ENCODE results near the gene RAB11FIP3.
"Not testable (repeated sequence)": the region's sequence is repeated elsewhere in the genome, so short reads cannot be mapped to it uniquely, and the experiment has no call there.

Gene RAB11FIP3

DNA sequence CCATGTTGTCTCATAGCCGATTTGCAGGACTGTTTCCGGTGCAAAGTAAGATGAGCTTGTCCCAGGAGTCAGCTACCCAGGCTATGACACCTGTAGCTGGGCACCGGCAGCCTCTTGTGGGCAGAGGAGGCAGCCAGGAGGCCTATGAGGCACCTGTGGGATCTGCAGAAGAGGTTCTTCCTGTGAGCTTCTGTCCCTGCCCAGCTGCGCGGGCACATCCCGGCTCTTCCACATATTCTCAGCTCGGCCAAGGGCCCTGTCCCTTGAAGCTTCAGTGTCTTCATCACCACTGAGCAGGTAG lies 80.7 kb downstream of the RAB11FIP3 start:
- peaks cover 5% of the 10 kb centered on the region for H3K36me3 ChIP-seq (ENCODE audit: insufficient read depth, low read length)
- no peaks in the 10 kb centered on the region for H3K27me3 ChIP-seq (ENCODE audit: control insufficient read depth in 1 of 2, insufficient read depth in 2 of 2, low read length in 2 of 2)
- no peaks in the 10 kb centered on the region for H3K4me1 ChIP-seq (ENCODE audit: insufficient read depth, low read length)
- no peak overlapping the region for H3K4me3 ChIP-seq (ENCODE audit: low read depth in 1 of 2, low read length in 2 of 2)
- H3K27ac ChIP-seq (ENCODE audit: low read depth, low read length), result no peak overlapping the region
- no peak overlapping the region for H3K9ac ChIP-seq (ENCODE audit: low read length)
- no peaks in the 10 kb centered on the region for H3K9me3 ChIP-seq (ENCODE audit: low read length)

DNA sequence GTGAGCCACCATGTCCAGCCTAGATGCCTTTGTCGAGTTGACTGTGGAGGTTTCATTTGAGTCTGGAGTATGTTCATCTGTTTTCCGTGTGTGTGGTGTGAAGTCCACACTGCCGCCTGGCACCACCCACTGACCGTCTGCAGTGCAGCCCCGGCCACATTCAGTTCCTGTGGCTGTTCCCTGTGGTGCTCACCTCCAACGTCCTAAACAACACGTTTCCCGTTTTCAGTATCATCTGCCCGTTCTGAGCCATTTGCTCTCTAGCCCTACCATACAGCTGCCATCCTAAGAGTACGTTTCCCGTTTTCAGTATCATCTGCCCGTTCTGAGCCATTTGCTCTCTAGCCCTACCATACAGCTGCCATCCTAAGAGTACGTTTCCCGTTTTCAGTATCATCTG lies 82.1 kb downstream of the RAB11FIP3 start:
- not testable (repeated sequence) for H3K9me3 ChIP-seq (ENCODE audit: low read length); H3K36me3 ChIP-seq (ENCODE audit: insufficient read depth, low read length); H3K4me1 ChIP-seq (ENCODE audit: insufficient read depth, low read length); H3K27ac ChIP-seq (ENCODE audit: low read depth, low read length); H3K9ac ChIP-seq (ENCODE audit: low read length); H3K4me3 ChIP-seq (ENCODE audit: low read depth in 1 of 2, low read length in 2 of 2); H3K27me3 ChIP-seq (ENCODE audit: control insufficient read depth in 1 of 2, insufficient read depth in 2 of 2, low read length in 2 of 2)

DNA sequence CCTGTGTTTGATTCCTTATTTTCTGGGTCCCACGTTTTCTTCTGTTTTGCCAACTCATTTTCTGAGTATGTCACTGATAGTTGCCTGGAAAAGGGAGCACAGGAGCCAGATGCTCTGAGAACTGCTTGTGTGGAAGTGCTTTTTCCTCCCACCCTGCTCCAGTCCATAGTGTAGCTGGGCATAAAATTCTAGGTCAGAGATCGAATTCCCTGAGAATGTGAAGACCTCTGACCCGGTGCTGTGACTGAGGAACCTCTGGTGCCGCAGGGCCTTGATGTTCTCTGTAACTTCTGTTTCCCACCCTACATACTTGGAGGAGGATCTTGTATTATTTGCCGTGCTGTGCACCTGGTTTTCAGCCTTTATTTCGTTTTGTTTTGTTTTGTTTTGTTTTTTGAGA lies 82.5 kb downstream of the RAB11FIP3 start:
- no peak overlapping the region for H3K27ac ChIP-seq (ENCODE audit: low read depth, low read length)
- no peak overlapping the region for H3K9ac ChIP-seq (ENCODE audit: low read length)
- no peaks in the 10 kb centered on the region for H3K27me3 ChIP-seq (ENCODE audit: control insufficient read depth in 1 of 2, insufficient read depth in 2 of 2, low read length in 2 of 2)
- H3K36me3 ChIP-seq (ENCODE audit: insufficient read depth, low read length), result peaks cover 5% of the 10 kb centered on the region
- H3K9me3 ChIP-seq (ENCODE audit: low read length), result no peaks in the 10 kb centered on the region
- no peaks in the 10 kb centered on the region for H3K4me1 ChIP-seq (ENCODE audit: insufficient read depth, low read length)
- no peak overlapping the region for H3K4me3 ChIP-seq (ENCODE audit: low read depth in 1 of 2, low read length in 2 of 2)

DNA sequence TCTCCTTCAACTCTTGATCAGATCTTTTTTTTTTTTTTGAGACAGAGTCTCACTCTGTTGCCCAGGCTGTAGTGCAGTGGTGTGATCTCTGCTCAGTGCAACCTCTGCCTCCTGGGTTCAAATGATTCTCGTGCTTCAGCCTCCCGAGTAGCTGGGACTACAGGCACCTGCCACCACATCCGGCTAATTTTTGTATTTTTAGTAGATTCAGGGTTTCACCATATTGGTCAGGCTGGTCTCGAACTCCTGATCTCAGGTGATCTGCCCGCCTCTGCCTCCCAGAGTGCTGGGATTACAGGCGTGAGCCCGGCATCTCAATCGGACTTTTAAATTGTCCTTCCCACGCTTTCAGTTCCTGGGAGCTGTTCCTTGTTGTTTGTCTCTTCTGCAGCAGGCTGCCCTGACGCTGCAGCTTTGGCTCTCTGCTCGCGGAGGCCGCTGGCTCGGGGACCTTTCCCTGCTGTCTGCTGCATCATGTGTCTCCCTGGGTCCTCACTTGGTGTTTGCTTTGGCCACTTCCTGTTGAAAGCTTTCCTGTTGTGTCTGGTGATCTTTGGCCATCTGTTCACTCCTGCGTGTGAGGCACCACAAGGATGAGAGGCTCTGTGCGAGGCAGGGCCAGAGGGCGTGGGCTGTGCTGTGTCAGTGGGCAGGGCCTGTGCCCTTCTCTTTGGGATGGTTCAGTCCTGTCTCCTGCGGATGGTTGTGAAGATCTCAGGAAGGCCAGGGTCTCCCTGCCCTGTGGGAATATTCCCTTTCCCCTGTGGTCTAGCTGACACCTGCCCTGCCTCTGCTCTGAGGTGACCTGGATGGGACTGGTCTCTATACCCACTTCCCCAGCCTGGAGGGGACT lies 83.7 kb downstream of the RAB11FIP3 start:
- no peaks in the 10 kb centered on the region for H3K9me3 ChIP-seq (ENCODE audit: low read length)
- no peaks in the 10 kb centered on the region for H3K27me3 ChIP-seq (ENCODE audit: control insufficient read depth in 1 of 2, insufficient read depth in 2 of 2, low read length in 2 of 2)
- H3K4me1 ChIP-seq (ENCODE audit: insufficient read depth, low read length), result no peaks in the 10 kb centered on the region
- no peak overlapping the region for H3K4me3 ChIP-seq (ENCODE audit: low read depth in 1 of 2, low read length in 2 of 2)
- no peak overlapping the region for H3K9ac ChIP-seq (ENCODE audit: low read length)
- H3K36me3 ChIP-seq (ENCODE audit: insufficient read depth, low read length), result peaks cover 5% of the 10 kb centered on the region
- no peak overlapping the region for H3K27ac ChIP-seq (ENCODE audit: low read depth, low read length)

DNA sequence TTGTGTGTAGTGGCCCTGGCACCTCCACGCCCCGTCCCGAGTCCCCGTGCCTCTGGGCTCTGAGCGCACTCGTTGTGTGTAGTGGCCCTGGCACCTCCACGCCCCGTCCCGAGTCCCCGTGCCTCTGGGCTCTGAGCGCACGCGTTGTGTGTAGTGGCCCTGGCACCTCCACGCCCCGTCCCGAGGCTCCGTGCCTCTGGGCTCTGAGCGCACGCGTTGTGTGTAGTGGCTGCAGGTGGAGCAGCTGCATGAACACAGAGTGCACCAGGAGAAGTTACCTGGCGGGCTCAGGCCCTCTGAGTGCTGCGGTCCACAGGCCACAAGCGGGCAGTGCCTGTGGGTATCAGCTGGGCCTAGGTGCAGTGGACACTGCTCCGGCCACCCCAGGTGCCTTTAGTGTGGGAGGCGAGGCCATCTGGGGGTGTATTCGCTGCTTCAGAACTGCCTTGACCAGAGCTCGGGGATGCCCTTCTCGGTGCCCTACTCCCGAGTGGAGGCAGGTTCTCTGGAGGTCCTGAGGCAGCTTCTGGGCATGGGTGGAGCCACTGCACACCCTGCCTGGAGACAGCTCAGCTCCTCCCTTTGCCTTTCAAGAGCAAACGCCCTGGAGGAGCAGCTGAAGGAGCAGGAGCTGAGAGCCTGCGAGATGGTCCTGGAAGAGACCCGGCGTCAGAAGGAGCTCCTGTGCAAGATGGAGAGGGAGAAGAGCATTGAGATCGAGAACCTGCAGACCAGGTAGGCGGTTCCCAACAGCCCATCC lies 84.8 kb downstream of the RAB11FIP3 start:
- no peaks in the 10 kb centered on the region for H3K4me1 ChIP-seq (ENCODE audit: insufficient read depth, low read length)
- H3K9me3 ChIP-seq (ENCODE audit: low read length), result no peaks in the 10 kb centered on the region
- no peak overlapping the region for H3K4me3 ChIP-seq (ENCODE audit: low read depth in 1 of 2, low read length in 2 of 2)
- H3K27me3 ChIP-seq (ENCODE audit: control insufficient read depth in 1 of 2, insufficient read depth in 2 of 2, low read length in 2 of 2), result no peaks in the 10 kb centered on the region
- no peak overlapping the region for H3K27ac ChIP-seq (ENCODE audit: low read depth, low read length)
- H3K36me3 ChIP-seq (ENCODE audit: insufficient read depth, low read length), result peaks cover 11% of the 10 kb centered on the region
- no peak overlapping the region for H3K9ac ChIP-seq (ENCODE audit: low read length)

DNA sequence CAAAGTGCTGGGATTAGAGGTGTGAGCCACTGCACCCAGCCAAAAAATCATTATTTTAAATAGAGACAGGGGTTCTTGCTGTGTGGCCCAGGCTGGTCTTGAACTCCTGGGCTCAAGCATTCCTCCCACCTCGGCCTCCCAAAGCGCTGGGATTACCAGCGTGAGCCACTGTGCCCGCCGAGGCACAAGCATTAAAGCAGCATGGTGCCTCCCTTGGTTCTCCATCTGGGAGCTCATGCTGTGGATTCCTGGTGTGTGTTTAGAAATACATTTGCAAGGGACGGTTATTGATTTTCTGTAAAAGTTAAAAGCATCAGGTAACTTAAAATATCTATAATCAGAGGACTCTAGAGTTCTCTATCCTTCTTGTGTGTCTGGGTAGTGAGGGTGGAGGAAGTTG lies 87.4 kb downstream of the RAB11FIP3 start:
- no peak overlapping the region for H3K9ac ChIP-seq (ENCODE audit: low read length)
- no peak overlapping the region for H3K27ac ChIP-seq (ENCODE audit: low read depth, low read length)
- H3K4me1 ChIP-seq (ENCODE audit: insufficient read depth, low read length), result no peaks in the 10 kb centered on the region
- no peaks in the 10 kb centered on the region for H3K27me3 ChIP-seq (ENCODE audit: control insufficient read depth in 1 of 2, insufficient read depth in 2 of 2, low read length in 2 of 2)
- H3K9me3 ChIP-seq (ENCODE audit: low read length), result no peaks in the 10 kb centered on the region
- H3K4me3 ChIP-seq (ENCODE audit: low read depth in 1 of 2, low read length in 2 of 2), result no peak overlapping the region
- H3K36me3 ChIP-seq (ENCODE audit: insufficient read depth, low read length), result peaks cover 18% of the 10 kb centered on the region

DNA sequence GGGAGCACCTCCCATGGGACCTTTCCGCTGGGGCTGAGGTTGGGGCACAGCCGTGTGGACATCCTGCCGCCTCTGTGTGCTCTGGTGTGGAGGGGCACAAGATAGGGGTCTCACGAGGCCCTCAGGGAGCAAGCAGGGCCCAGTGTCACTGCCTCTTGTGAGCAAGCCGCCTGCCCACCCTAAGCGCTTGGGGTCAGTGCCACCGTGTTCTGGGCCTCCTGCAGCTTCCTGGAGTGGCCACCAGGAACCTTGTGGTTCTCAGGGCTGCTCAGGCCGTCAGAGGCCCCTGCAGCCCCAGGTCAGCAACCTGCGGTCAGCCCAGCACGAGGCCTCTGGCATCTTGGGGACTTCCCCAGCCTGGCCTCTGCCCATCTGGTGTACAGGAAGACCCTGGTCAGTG lies 88.5 kb downstream of the RAB11FIP3 start:
- no peak overlapping the region for H3K27ac ChIP-seq (ENCODE audit: low read depth, low read length)
- H3K9me3 ChIP-seq (ENCODE audit: low read length), result no peaks in the 10 kb centered on the region
- H3K36me3 ChIP-seq (ENCODE audit: insufficient read depth, low read length), result peaks cover 22% of the 10 kb centered on the region
- H3K4me1 ChIP-seq (ENCODE audit: insufficient read depth, low read length), result no peaks in the 10 kb centered on the region
- H3K27me3 ChIP-seq (ENCODE audit: control insufficient read depth in 1 of 2, insufficient read depth in 2 of 2, low read length in 2 of 2), result no peaks in the 10 kb centered on the region
- H3K9ac ChIP-seq (ENCODE audit: low read length), result no peak overlapping the region
- no peak overlapping the region for H3K4me3 ChIP-seq (ENCODE audit: low read depth in 1 of 2, low read length in 2 of 2)

DNA sequence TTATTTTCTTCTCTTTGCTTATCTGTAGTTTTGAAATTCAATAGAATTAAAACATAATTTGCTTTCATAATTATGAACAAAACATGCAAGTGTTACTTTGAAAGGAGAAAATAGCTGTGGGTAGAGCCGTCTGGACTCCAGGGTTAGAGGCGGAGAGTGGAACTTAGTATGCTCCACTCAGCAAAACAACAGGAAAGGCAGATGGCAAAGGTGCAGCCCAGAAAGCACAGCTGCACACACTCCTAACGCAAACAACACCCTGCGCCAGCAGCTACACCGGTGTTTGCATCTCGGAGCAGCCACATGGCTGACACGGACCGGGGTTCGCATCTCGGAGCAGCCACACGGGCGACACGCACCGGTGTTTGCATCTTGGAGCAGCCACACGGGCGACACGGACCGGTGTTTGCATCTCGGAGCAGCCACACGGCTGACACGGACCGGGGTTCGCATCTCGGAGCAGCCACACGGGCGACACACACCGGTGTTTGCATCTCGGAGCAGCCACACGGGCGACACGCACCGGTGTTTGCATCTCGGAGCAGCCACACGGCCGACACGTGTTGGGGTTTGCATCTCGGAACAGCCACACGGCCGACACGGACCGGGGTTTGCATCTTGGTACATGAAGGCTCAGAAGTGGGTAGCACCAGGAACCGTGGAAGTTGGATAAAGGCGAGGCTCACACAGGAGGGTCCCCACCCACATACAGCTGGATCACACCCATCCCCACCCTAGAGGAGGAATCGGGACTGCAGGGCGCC lies 89.9 kb downstream of the RAB11FIP3 start:
- Histone ChIP-seq H3K4me1 (ENCODE audit: insufficient read depth, low read length) (no peaks in the 10 kb centered on the region), H3K27ac (ENCODE audit: low read depth, low read length) (no peak overlapping the region), H3K27me3 (ENCODE audit: control insufficient read depth in 1 of 2, insufficient read depth in 2 of 2, low read length in 2 of 2) (no peaks in the 10 kb centered on the region), H3K9me3 (ENCODE audit: low read length) (no peaks in the 10 kb centered on the region), H3K4me3 (ENCODE audit: low read depth in 1 of 2, low read length in 2 of 2) (no peak overlapping the region), H3K36me3 (ENCODE audit: insufficient read depth, low read length) (peaks cover 36% of the 10 kb centered on the region), H3K9ac (ENCODE audit: low read length) (no peak overlapping the region)

DNA sequence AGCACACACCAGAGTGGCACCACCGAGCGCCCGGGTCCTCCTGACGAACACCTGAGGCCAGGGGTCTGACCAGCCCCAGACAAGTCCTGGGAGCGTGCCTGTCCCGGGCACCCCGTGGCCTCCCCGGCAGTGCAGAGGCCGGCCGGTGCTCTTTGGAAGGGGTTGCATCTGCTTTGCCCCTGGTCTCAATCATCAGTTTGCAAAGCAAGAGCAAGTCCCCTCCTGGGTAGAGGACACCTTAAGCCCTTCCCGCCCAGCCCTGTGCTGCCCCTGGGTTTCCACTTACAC lies 90.4 kb downstream of the RAB11FIP3 start:
- no peaks in the 10 kb centered on the region for H3K9me3 ChIP-seq (ENCODE audit: low read length)
- H3K4me1 ChIP-seq (ENCODE audit: insufficient read depth, low read length), result no peaks in the 10 kb centered on the region
- no peaks in the 10 kb centered on the region for H3K27me3 ChIP-seq (ENCODE audit: control insufficient read depth in 1 of 2, insufficient read depth in 2 of 2, low read length in 2 of 2)
- no peak overlapping the region for H3K9ac ChIP-seq (ENCODE audit: low read length)
- no peak overlapping the region for H3K27ac ChIP-seq (ENCODE audit: low read depth, low read length)
- no peak overlapping the region for H3K4me3 ChIP-seq (ENCODE audit: low read depth in 1 of 2, low read length in 2 of 2)
- H3K36me3 ChIP-seq (ENCODE audit: insufficient read depth, low read length), result peaks cover 41% of the 10 kb centered on the region

DNA sequence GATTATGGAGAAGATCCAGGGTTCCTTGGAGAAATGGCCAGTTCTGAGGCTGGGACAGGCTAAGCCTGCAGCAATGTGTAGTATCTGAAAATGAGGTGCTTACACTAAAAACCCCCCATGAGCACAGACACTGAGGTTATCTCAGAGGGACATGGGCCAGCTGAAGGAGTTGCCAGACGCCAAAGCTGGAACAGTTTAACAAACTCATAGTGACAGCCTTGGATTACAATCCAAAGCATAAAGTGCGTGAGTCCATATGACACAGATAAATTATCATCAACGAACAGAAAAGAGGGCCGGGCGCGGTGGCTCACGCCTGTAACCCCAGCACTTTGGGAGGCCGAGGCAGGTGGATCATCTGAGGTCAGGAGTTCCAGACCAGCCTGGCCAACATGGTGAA lies 90.9 kb downstream of the RAB11FIP3 start:
- H3K36me3 ChIP-seq (ENCODE audit: insufficient read depth, low read length), result peaks cover 44% of the 10 kb centered on the region
- no peaks in the 10 kb centered on the region for H3K9me3 ChIP-seq (ENCODE audit: low read length)

DNA sequence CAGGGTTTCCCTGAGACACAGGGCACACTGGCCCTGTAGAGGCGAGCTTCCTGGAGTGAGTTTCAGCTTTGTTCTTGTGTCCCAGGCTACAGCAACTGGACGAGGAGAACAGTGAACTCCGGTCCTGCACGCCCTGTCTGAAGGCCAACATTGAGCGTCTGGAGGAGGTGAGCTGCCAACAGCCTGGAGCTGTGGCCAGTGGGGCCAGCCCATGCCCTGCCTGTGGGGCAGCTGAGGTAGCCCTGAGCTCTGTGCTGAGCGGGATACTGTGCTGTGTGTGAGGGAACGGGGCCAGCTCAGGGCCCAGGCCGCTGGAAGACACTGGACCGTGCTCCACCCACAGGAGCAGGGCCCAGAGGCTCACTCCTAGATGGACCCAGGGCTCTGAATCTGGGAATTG lies 93.4 kb downstream of the RAB11FIP3 start:
- Histone ChIP-seq H3K4me3 (ENCODE audit: low read depth in 1 of 2, low read length in 2 of 2) (no peak overlapping the region), H3K27me3 (ENCODE audit: control insufficient read depth in 1 of 2, insufficient read depth in 2 of 2, low read length in 2 of 2) (no peaks in the 10 kb centered on the region), H3K27ac (ENCODE audit: low read depth, low read length) (no peak overlapping the region), H3K9me3 (ENCODE audit: low read length) (no peaks in the 10 kb centered on the region), H3K9ac (ENCODE audit: low read length) (no peak overlapping the region), H3K36me3 (ENCODE audit: insufficient read depth, low read length) (peaks cover 44% of the 10 kb centered on the region), H3K4me1 (ENCODE audit: insufficient read depth, low read length) (no peaks in the 10 kb centered on the region)

More for the DNA sequence above, 90.9 kb downstream of the RAB11FIP3 start:
- H3K27ac ChIP-seq (ENCODE audit: low read depth, low read length), result no peak overlapping the region
- no peak overlapping the region for H3K9ac ChIP-seq (ENCODE audit: low read length)
- no peak overlapping the region for H3K4me3 ChIP-seq (ENCODE audit: low read depth in 1 of 2, low read length in 2 of 2)
- no peaks in the 10 kb centered on the region for H3K4me1 ChIP-seq (ENCODE audit: insufficient read depth, low read length)
- no peaks in the 10 kb centered on the region for H3K27me3 ChIP-seq (ENCODE audit: control insufficient read depth in 1 of 2, insufficient read depth in 2 of 2, low read length in 2 of 2)

Data from muscle layer of colon (tissue), 2 donors.